K562 (cell line): ENCODE measurements around the gene FAM53B.

Experiments
- BDP1 ChIP-seq: IDR thresholded peaks from 3 replicates; pipeline ENCODE4 v1.6.1; 2011; ENCODE audit not compliant: insufficient read length, insufficient read depth
- MECOM ChIP-seq: fragments of 250-450 bp; sonication (Bioruptor Pico); IDR thresholded peaks from 2 replicates; pipeline ENCODE4 v1.8.0; 2022; ENCODE audit warnings: inconsistent platforms
- SMARCC2 ChIP-seq: fragments of 450-650 bp; IDR thresholded peaks from 2 replicates; pipeline ENCODE4 v1.6.1; 2017; ENCODE audit warnings: antibody characterized with exemption, moderate library complexity, mild to moderate bottlenecking, low read depth
- TARDBP ChIP-seq: fragments of 450-650 bp; IDR thresholded peaks from 2 replicates; pipeline ENCODE4 v1.6.1; 2016

DNA sequence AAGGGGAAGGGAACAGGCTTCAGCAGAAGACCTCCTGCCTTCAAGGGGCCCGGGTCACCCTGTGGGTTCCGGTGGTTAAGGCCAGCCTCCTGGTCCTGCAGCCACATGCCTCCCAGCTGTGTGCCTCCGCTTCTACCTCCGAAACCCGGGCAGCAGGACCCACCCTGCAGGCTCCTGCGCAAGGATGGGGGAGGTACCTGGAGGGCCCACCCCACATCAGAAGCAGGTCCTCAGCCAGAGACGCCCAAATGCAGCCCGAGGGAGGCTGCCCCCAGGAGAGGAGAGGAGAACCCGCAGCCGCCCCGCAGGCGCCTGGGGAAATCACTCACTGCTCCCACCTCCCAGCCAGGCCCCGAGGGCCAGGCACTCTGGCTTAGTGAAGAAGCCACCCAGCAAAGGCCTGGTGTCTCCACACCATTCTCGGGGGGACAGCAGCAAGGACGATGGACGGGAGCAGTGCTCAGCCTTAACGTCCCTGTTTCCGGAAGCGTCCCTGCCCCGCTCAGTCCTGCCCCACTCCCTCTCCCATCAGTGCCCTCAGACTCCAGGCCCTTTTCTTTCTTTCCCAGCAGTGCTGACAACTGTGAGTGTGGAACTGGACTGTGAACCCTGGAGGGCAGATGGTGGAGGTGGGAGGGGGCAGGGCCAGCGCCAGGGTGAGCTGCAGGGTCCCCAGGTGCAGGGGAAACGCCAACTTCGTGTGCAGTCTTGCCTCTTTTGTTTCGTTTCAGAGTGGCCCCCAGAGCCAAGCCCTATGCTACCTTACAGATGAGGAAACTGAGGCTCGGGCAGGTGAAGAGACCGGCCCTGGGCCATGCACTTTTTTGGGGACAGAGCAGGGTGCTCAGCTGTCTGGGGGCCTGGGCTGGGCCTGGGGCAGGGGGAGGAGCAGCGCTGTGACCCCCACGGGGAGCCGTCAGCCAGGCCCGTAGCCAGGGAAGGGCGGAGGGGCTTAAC lies 138.0 kb downstream of the FAM53B start:
- TF ChIP-seq MECOM (CRISPR knock-in tag) = no peak
- no peak for TF ChIP-seq SMARCC2
- no peak for TF ChIP-seq TARDBP
- no peak for TF ChIP-seq BDP1
